Breast epithelium (tissue), 3 donors: ENCODE measurements around the gene DEK.

Experiments
- CTCF ChIP-seq, 3 donors: fragments of 450-650 bp; IDR thresholded peaks; one replicate each; pipeline ENCODE4 v1.5.1; 2016 to 2017; ENCODE audit warnings: antibody characterized with exemption in 3 of 3, mild to moderate bottlenecking in 3 of 3, moderate library complexity in 3 of 3
- POLR2A ChIP-seq: fragments of 450-650 bp; IDR thresholded peaks from one replicate; pipeline ENCODE4 v1.6.1; 2016; ENCODE audit warnings: antibody characterized with exemption, mild to moderate bottlenecking, moderate library complexity

- TF ChIP-seq CTCF (IDR thresholded peaks at IDR 0.05) (no peak), POLR2A (no peak)
Measured at GRCh38 chr6:18284261-18284660, 19.9 kb upstream of the DEK start.
